H9 (cell line): Measurements from ENCODE around the gene RBM14. TPM values are rescaled to one million over a fixed set of nuclear protein-coding genes. Genes with fewer than 3 reads are reported as not detected.

Experiments
- DNase-seq: peaks from one replicate; pipeline ENCODE4 v3.0.0-alpha.2; 2017
- H2AFZ ChIP-seq: one replicate; pipeline ENCODE4 v1.6.1; 2013; ENCODE audit warnings: mild to moderate bottlenecking, low read length, control low read depth, moderate library complexity
- H2AK5ac ChIP-seq: 2 replicates; pipeline ENCODE4 v1.6.1; 2013; ENCODE audit warnings: low read length, control low read depth, mixed read lengths; ENCODE audit not compliant: insufficient read length
- H2BK120ac ChIP-seq: one replicate; pipeline ENCODE4 v1.6.1; 2013; ENCODE audit warnings: low read depth, mild to moderate bottlenecking, low read length, control low read depth, inconsistent platforms; ENCODE audit not compliant: poor library complexity, severe bottlenecking
- H2BK12ac ChIP-seq: 2 replicates; pipeline ENCODE4 v1.6.1; 2013; ENCODE audit warnings: low read length, control low read depth, mixed read lengths, low read depth; ENCODE audit not compliant: insufficient read length
- H2BK15ac ChIP-seq: 2 replicates; pipeline ENCODE4 v1.6.1; 2013; ENCODE audit warnings: low read depth, low read length, control low read depth
- H2BK20ac ChIP-seq: one replicate; pipeline ENCODE4 v1.6.1; 2013; ENCODE audit warnings: low read depth, mild to moderate bottlenecking, low read length, control low read depth, inconsistent platforms; ENCODE audit not compliant: poor library complexity, severe bottlenecking
- H2BK5ac ChIP-seq: 2 replicates; pipeline ENCODE4 v1.6.1; 2013; ENCODE audit warnings: low read length, control low read depth, mixed read lengths; ENCODE audit not compliant: insufficient read length
- H3K14ac ChIP-seq: 2 replicates; pipeline ENCODE4 v1.6.1; 2013; ENCODE audit warnings: low read length, control low read depth; ENCODE audit not compliant: insufficient read depth
- H3K18ac ChIP-seq: 2 replicates; pipeline ENCODE4 v1.6.1; 2013; ENCODE audit warnings: low read depth, mild to moderate bottlenecking, mixed read lengths, low read length, control low read depth; ENCODE audit not compliant: insufficient read length
- H3K23ac ChIP-seq: 2 replicates; pipeline ENCODE4 v1.6.1; 2013; ENCODE audit warnings: low read length, control low read depth, mixed read lengths, low read depth; ENCODE audit not compliant: insufficient read length
- H3K23me2 ChIP-seq: 2 replicates; pipeline ENCODE4 v1.6.1; 2013; ENCODE audit warnings: low read depth, mild to moderate bottlenecking, mixed read lengths, low read length, control low read depth; ENCODE audit not compliant: insufficient read length, poor library complexity, severe bottlenecking
- H3K27ac ChIP-seq: 2 replicates; pipeline ENCODE4 v1.5.1; 2013; ENCODE audit warnings: low read length, control low read depth, mixed read lengths, low read depth; ENCODE audit not compliant: insufficient read length
- H3K27me3 ChIP-seq: 2 replicates; pipeline ENCODE4 v1.6.1; 2013; ENCODE audit warnings: low read length, control low read depth, inconsistent platforms; ENCODE audit not compliant: insufficient read depth
- H3K4ac ChIP-seq: 2 replicates; pipeline ENCODE4 v1.6.1; 2013; ENCODE audit warnings: low read depth, mild to moderate bottlenecking, control low read depth, inconsistent platforms, low read length, moderate library complexity
- H3K4me1 ChIP-seq: 2 replicates; pipeline ENCODE4 v1.6.1; 2013; ENCODE audit warnings: low read length, control low read depth, inconsistent platforms; ENCODE audit not compliant: insufficient read depth
- H3K4me2 ChIP-seq: 2 replicates; pipeline ENCODE4 v1.6.1; 2013; ENCODE audit warnings: low read length, control low read depth, mixed read lengths; ENCODE audit not compliant: insufficient read length, insufficient read depth
- H3K56ac ChIP-seq: 2 replicates; pipeline ENCODE4 v1.6.1; 2013; ENCODE audit warnings: low read depth, mild to moderate bottlenecking, mixed read lengths, low read length, control low read depth; ENCODE audit not compliant: insufficient read length
- H3K79me1 ChIP-seq: 2 replicates; pipeline ENCODE4 v1.6.1; 2013; ENCODE audit warnings: low read depth, mild to moderate bottlenecking, moderate library complexity, low read length, control low read depth, inconsistent platforms; ENCODE audit not compliant: insufficient read depth, poor library complexity, severe bottlenecking
- H3K79me2 ChIP-seq: 2 replicates; pipeline ENCODE4 v1.6.1; 2013; ENCODE audit warnings: low read length, control low read depth, inconsistent platforms; ENCODE audit not compliant: insufficient read depth
- H3K9ac ChIP-seq: 2 replicates; pipeline ENCODE4 v1.6.1; 2013; ENCODE audit warnings: low read length, control low read depth, mixed read lengths; ENCODE audit not compliant: insufficient read length; ENCODE audit errors: extremely low read depth
- H3K9me3 ChIP-seq: one replicate; pipeline ENCODE4 v1.6.1; 2013; ENCODE audit warnings: low read depth, low read length, inconsistent platforms; ENCODE audit not compliant: control insufficient read depth
- H3T11ph ChIP-seq: one replicate; pipeline ENCODE4 v1.6.1; 2013; ENCODE audit warnings: mild to moderate bottlenecking, low read length, control low read depth, inconsistent platforms
- H4K20me1 ChIP-seq: one replicate; pipeline ENCODE4 v1.6.1; 2013; ENCODE audit not compliant: control insufficient read depth, insufficient read length, insufficient read depth
- H4K5ac ChIP-seq: 2 replicates; pipeline ENCODE4 v1.6.1; 2013; ENCODE audit warnings: low read depth, mild to moderate bottlenecking, mixed read lengths, low read length, control low read depth; ENCODE audit not compliant: insufficient read length
- H4K8ac ChIP-seq: replicated peaks from 2 replicates; pipeline ENCODE4 v1.6.1; 2013; ENCODE audit warnings: low read length, control low read depth, mixed read lengths, low read depth; ENCODE audit not compliant: insufficient read length
- H4K91ac ChIP-seq: 2 replicates; pipeline ENCODE4 v1.6.1; 2013; ENCODE audit warnings: low read depth, mild to moderate bottlenecking, moderate library complexity, mixed read lengths, low read length, control low read depth; ENCODE audit not compliant: insufficient read length
- H3K27ac Mint-ChIP-seq, 3 experiments: 2 replicates in 2 of 3; 3 replicates in 1 of 3; pipeline ENCODE4 v1.8.0; 2020 to 2021; ENCODE audit warnings: mixed read lengths in 3 of 3, mild to moderate bottlenecking in 1 of 3, moderate library complexity in 1 of 3
- H3K27me3 Mint-ChIP-seq: 2 replicates; pipeline ENCODE4 v1.8.0; 2021; ENCODE audit warnings: low read depth, mild to moderate bottlenecking, moderate library complexity, mixed read lengths
- H3K36me3 Mint-ChIP-seq, 3 experiments: 2 replicates in 2 of 3; 3 replicates in 1 of 3; pipeline ENCODE4 v1.8.0; 2020 to 2021; ENCODE audit warnings: low read depth in 3 of 3, mixed read lengths in 3 of 3; ENCODE audit not compliant: insufficient read depth in 1 of 3
- H3K4me1 Mint-ChIP-seq, 2 experiments: 2 replicates each; pipeline ENCODE4 v1.8.0; 2020; ENCODE audit warnings: mixed read lengths in 2 of 2
- H3K4me3 Mint-ChIP-seq, 2 experiments: 2 replicates in 1 of 2; 3 replicates in 1 of 2; pipeline ENCODE4 v1.8.0; 2020 to 2021; ENCODE audit warnings: mild to moderate bottlenecking in 2 of 2, mixed read lengths in 2 of 2, moderate library complexity in 1 of 2
- H3K9me3 Mint-ChIP-seq, 2 experiments: 2 replicates in 1 of 2; 3 replicates in 1 of 2; pipeline ENCODE4 v1.8.0; 2020; ENCODE audit warnings: mild to moderate bottlenecking in 2 of 2, mixed read lengths in 2 of 2, moderate library complexity in 1 of 2
- WGBS: extraction: QIAGEN DNeasy Blood & Tissue Kit; methylation state at CpG from one replicate; pipeline ENCODE4 v1.1.7; 2013; ENCODE audit warnings: missing lambda C conversion rate, low lambda C conversion rate, mixed read lengths; ENCODE audit not compliant: insufficient read length; ENCODE audit errors: extremely low coverage; 5-methylcytosine and 5-hydroxymethylcytosine counted together
- total RNA-seq: library from RNA; stranded (reverse); gene quantifications from 2 replicates; pipeline ENCODE4 v1.2.1, GENCODE V29; 2021
- TF ChIP-seq, protein P1 (sequence below): fragments of 200-600 bp; sonication (generic); conservative IDR thresholded peaks from 3 replicates; pipeline ENCODE4 v1.8.0; 2021; ENCODE audit warnings: antibody characterized with exemption, mild to moderate bottlenecking

RBM14 gene
- total RNA-seq, 1 experiment from 2014 or later: 171 TPM

DNA sequence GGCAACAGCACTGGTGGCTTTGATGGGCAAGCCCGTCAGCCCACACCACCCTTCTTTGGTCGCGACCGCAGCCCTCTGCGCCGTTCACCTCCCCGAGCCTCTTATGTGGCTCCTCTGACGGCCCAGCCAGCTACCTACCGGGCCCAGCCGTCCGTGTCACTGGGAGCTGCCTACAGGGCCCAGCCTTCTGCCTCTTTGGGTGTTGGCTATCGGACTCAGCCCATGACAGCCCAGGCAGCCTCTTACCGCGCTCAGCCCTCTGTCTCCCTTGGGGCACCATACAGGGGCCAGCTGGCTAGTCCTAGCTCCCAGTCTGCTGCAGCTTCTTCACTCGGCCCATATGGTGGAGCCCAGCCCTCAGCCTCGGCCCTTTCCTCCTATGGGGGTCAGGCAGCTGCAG lies 8.0 kb downstream of the RBM14 start:
- no peak overlapping the region for H2BK120ac ChIP-seq
- TF ChIP-seq, protein P1, sequence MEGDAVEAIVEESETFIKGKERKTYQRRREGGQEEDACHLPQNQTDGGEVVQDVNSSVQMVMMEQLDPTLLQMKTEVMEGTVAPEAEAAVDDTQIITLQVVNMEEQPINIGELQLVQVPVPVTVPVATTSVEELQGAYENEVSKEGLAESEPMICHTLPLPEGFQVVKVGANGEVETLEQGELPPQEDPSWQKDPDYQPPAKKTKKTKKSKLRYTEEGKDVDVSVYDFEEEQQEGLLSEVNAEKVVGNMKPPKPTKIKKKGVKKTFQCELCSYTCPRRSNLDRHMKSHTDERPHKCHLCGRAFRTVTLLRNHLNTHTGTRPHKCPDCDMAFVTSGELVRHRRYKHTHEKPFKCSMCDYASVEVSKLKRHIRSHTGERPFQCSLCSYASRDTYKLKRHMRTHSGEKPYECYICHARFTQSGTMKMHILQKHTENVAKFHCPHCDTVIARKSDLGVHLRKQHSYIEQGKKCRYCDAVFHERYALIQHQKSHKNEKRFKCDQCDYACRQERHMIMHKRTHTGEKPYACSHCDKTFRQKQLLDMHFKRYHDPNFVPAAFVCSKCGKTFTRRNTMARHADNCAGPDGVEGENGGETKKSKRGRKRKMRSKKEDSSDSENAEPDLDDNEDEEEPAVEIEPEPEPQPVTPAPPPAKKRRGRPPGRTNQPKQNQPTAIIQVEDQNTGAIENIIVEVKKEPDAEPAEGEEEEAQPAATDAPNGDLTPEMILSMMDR: no peak
- H3K14ac ChIP-seq: no peak overlapping the region; the same call in 1 of the 2 replicates
- H2AK5ac ChIP-seq: no peak overlapping the region
- DNase-seq: no peak
- Mint-ChIP-seq H3K9me3 (no peaks in the 10 kb centered on the region; a peak in 1 of 5 replicates), H3K27ac (no peak overlapping the region), H3K4me3 (no peak overlapping the region), H3K4me1 (peaks cover 18 to 22% of the 10 kb centered on the region in 2 experiments), H3K27me3 (no peaks in the 10 kb centered on the region), H3K36me3 (peaks cover 63 to 94% (median 87%) of the 10 kb centered on the region in 3 experiments)
- H4K20me1 ChIP-seq: peaks cover 4% of the 10 kb centered on the region
- H3K23ac ChIP-seq: no peak overlapping the region
- H3K79me2 ChIP-seq: peaks cover 74% of the 10 kb centered on the region; the same call in 1 of the 2 replicates
- H3K79me1 ChIP-seq: peaks cover 12% of the 10 kb centered on the region
- no peak overlapping the region for H3K4me2 ChIP-seq
- H2BK12ac ChIP-seq: no peak overlapping the region
- H3T11ph ChIP-seq: no peak overlapping the region
- no peaks in the 10 kb centered on the region for H3K27me3 ChIP-seq
- H3K27ac ChIP-seq: no peak overlapping the region
- no peak overlapping the region for H4K91ac ChIP-seq
- no peaks in the 10 kb centered on the region for H3K9me3 ChIP-seq
- H3K18ac ChIP-seq: no peak overlapping the region
- H3K9ac ChIP-seq: no peak overlapping the region
- no peaks in the 10 kb centered on the region for H3K23me2 ChIP-seq
- H3K56ac ChIP-seq: no peak overlapping the region
- H4K8ac ChIP-seq: no peak overlapping the region
- H4K5ac ChIP-seq: no peak overlapping the region
- H2BK15ac ChIP-seq: no peak overlapping the region
- no peak overlapping the region for H2BK5ac ChIP-seq
- no peak overlapping the region for H2BK20ac ChIP-seq
- WGBS: no CpG with 5 or more reads among the region's 16 CpGs
- no peak overlapping the region for H3K4ac ChIP-seq
- no peaks in the 10 kb centered on the region; the same call in 1 of the 2 replicates for H3K4me1 ChIP-seq
- no peak overlapping the region for H2AFZ ChIP-seq
